Measurements from ENCODE around the gene DIAPH2.

Gene DIAPH2

DNA sequence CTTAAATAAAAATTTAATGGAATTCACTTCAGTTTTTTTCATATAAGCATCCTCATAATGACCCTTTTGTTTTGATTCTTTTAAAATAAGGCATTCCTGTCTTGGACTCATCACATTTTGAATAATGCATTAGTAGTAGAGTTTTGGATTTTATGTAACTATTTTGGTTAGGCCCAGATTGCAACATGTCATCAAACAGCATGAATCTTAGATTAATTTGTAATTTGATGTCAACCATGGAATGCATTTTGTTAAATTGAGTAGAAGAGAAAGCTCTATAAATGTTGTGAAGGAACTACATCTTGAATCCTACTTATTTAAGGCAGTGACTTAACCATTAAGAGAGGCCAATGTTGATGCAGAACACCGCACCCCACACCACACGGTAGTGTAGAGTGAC is 3.1 kb downstream of the DIAPH2 start:
- DNase-seq (ENCODE audit: low spot score): no peak
- TF ChIP-seq, protein P1, sequence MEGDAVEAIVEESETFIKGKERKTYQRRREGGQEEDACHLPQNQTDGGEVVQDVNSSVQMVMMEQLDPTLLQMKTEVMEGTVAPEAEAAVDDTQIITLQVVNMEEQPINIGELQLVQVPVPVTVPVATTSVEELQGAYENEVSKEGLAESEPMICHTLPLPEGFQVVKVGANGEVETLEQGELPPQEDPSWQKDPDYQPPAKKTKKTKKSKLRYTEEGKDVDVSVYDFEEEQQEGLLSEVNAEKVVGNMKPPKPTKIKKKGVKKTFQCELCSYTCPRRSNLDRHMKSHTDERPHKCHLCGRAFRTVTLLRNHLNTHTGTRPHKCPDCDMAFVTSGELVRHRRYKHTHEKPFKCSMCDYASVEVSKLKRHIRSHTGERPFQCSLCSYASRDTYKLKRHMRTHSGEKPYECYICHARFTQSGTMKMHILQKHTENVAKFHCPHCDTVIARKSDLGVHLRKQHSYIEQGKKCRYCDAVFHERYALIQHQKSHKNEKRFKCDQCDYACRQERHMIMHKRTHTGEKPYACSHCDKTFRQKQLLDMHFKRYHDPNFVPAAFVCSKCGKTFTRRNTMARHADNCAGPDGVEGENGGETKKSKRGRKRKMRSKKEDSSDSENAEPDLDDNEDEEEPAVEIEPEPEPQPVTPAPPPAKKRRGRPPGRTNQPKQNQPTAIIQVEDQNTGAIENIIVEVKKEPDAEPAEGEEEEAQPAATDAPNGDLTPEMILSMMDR (IDR thresholded peaks at IDR 0.05; ENCODE audit: extremely low read depth, missing control alignments): no peak

DNA sequence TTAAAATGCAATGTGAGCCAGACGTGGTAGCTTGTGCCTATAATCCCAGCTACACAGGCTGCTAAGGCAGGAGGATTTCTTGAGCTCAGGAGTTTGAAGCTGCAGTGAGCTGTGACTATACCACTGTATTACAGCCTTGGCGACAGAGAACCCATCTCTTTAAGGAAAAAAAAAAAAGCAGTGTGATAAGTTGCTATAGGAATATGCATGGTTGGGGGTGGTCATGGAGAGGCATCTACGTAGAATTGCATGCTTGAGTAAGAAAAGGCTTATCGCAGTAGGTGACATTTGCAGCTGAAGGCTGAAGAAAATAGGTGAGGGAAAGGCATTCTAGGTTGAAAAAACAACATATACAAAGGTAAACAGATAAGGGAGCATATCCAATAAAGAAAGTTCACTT is 4.1 kb downstream of the DIAPH2 start:
- TF ChIP-seq, protein P1 (IDR thresholded peaks at IDR 0.05; ENCODE audit: extremely low read depth, missing control alignments): no peak
- DNase-seq (ENCODE audit: low spot score): no peak

DNA sequence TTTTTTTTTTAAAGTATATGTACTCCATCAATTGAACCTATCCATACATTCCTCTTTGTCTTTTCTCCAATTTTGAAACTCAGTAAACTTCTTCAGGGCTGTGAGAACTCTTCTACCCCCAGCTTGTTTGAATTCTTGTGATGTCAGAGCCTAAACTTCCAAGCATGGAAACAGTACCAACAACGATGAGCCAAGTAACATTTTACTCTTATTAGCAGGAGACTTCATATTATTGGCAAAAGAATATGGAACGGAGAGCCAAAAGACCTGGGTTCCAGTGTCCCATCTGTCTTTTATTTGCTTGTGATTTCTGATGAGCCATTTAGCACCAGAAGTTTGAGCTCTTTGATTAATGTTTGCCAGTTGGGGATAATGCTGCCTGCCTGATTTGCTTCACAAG is 5.3 kb downstream of the DIAPH2 start:
- no peak for DNase-seq (ENCODE audit: low spot score)
- TF ChIP-seq, protein P1 (IDR thresholded peaks at IDR 0.05; ENCODE audit: extremely low read depth, missing control alignments): no peak

DNA sequence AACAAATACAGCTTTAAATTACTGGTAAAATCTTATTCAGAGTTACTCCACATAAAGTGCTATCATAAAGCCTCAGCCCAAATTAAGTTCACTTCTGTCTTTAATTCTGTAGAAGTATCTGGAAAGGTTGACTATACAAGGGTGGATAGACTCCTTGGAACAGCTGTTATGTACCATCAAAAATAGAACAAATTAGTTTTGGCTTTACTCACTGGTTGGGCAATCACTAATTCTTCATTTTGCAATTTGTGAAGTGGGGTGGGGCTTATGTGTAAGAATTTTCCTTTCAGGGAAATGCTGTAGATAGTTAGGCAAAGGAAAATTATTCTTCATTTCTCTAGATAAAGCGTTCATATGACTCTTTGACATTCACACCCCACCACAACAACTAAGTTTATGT is 7.8 kb downstream of the DIAPH2 start:
- TF ChIP-seq, protein P1 (IDR thresholded peaks at IDR 0.05; ENCODE audit: extremely low read depth, missing control alignments): no peak
- no peak for DNase-seq (ENCODE audit: low spot score)

DNA sequence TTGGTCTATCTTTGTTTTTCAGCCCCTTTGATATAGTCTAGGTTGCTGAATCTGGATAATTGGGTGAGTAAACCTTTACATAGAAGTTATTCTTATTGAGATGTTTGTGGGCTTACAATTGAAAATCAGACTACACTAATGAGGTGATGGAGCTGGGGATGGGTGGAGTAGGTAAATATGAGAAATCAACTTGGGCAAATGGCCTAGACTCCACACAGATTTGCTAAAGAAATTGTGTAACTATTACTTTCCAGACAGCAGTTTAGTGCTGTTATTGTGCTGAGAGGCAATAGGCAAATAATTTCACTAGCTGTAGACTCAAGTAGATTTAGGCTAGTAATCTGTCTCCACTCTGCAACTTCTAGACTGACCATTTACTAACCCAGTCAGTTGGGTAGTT is 8.2 kb downstream of the DIAPH2 start:
- no peak for DNase-seq (ENCODE audit: low spot score)
- TF ChIP-seq, protein P1 (IDR thresholded peaks at IDR 0.05; ENCODE audit: extremely low read depth, missing control alignments): no peak

DNA sequence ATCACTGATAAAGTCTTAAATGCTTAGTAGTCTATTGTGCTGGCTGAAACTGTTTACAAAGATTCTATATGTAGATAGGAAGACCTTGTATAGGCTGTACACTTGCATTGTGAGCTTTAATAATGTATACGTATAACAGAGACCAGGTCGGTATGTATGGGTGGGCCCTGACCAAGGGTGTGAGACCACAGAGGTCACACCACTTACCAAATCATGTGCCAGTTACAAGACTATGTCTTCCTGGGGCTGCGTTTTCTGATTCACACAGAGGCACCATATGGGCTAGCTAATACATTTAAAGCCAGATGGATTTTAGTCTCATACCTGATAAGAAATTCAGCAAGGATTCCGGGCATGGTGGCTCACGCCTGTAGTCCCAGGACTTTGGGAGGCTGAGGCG is 8.8 kb downstream of the DIAPH2 start:
- no peak for DNase-seq (ENCODE audit: low spot score)
- TF ChIP-seq, protein P1 (IDR thresholded peaks at IDR 0.05; ENCODE audit: extremely low read depth, missing control alignments): no peak

DNA sequence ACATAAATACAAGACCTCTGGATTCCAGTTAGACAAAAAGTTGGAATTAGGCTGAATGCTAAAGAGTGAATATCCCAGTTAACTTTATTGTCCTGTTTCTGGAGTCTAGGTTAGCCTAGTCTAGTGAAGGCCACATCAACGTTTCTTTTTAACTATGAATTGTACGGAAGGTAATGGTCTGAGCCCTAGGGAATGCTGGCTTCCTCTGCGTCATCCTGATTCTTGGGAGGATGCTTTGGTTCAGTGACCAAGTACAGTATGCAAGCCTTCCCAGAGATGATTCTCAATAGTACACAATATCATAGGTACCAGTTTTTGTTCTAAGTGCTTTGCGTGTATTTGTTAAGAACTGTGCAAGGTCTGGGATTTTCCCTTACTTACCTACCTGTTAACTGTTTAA is 11.8 kb downstream of the DIAPH2 start:
- TF ChIP-seq, protein P1 (IDR thresholded peaks at IDR 0.05; ENCODE audit: extremely low read depth, missing control alignments): no peak
- no peak for DNase-seq (ENCODE audit: low spot score)

Measured in GM20000 (cell line).